SH-SY5Y (cell line): ENCODE data around the gene JAM2.

ENCODE experiments used
- GATA2 ChIP-seq: IDR thresholded peaks from 2 replicates; pipeline ENCODE4 v1.6.1; 2011; ENCODE audit warnings: mild to moderate bottlenecking, low read depth, low read length
- GATA3 ChIP-seq: IDR thresholded peaks from 2 replicates; pipeline ENCODE4 v1.6.1; 2011; ENCODE audit warnings: low read depth, mild to moderate bottlenecking, low read length, moderate library complexity

- TF ChIP-seq GATA3 (no peak), GATA2 (no peak)
Measured at GRCh38 chr21:25717491-25718147, 78.6 kb downstream of the JAM2 start.
